NT2/D1 (cell line): Measurements from ENCODE around the gene TXNDC12.

Experiments
- SUZ12 ChIP-seq: IDR thresholded peaks from 2 replicates; pipeline ENCODE4 v1.6.1; 2011; ENCODE audit not compliant: insufficient read length, insufficient read depth; ENCODE audit errors: extremely low read depth
- YY1 ChIP-seq: IDR thresholded peaks from 2 replicates; pipeline ENCODE4 v1.6.1; 2011; ENCODE audit not compliant: insufficient read length, insufficient read depth
- ZNF274 ChIP-seq: IDR thresholded peaks from 2 replicates; pipeline ENCODE4 v1.6.1; 2011; ENCODE audit warnings: mild to moderate bottlenecking, low read depth, low read length

- TF ChIP-seq ZNF274 (no peak), SUZ12 (no peak), YY1 (no peak)
These were observed 51.1 kb downstream of the TXNDC12 start for GRCh38 chr1:52003877-52004276.
